Erythroblast (primary cell): ENCODE results near the gene IKBKG.
"Not testable (repeated sequence)": the region's sequence is repeated elsewhere in the genome, so short reads cannot be mapped to it uniquely, and the experiment has no call there.

Experiments
- DNase-seq, 2 experiments: peaks; one replicate each; lab custom pipeline; 2025; lab: John Stamatoyannopoulos, UW
- GATA1 ChIP-seq: IDR thresholded peaks from 2 replicates; pipeline ENCODE4 v1.6.1; 2011; ENCODE audit warnings: low read depth, mild to moderate bottlenecking, control low read depth, low read length, moderate library complexity
- POLR2A ChIP-seq: IDR thresholded peaks from 2 replicates; pipeline ENCODE4 v1.6.1; 2011; ENCODE audit warnings: mild to moderate bottlenecking, low read length

Gene IKBKG

GRCh38 chrX:154534526-154535322, 12.7 kb upstream of the IKBKG start:
- no peak for TF ChIP-seq GATA1
- no peak for TF ChIP-seq POLR2A
- peak; percentile 85 to 92 for DNase-seq

GRCh38 chrX:154535892-154536291, 11.5 kb upstream of the IKBKG start:
- DNase-seq, result no peak
- TF ChIP-seq POLR2A (no peak), GATA1 (no peak)

- no peak for DNase-seq
- no peak for TF ChIP-seq GATA1
These were observed 8.3 kb upstream of the IKBKG start for GRCh38 chrX:154539077-154539476.

- DNase-seq, result not testable (repeated sequence)
These were observed 7.1 kb upstream of the IKBKG start for GRCh38 chrX:154540365-154540764.

GRCh38 chrX:154540897-154541535, 6.4 kb upstream of the IKBKG start:
- no peak for TF ChIP-seq GATA1
- no peak for TF ChIP-seq POLR2A
- no peak for DNase-seq

- no peak for TF ChIP-seq GATA1
- TF ChIP-seq POLR2A, result no peak
- no peak for DNase-seq
These were observed 5.9 kb upstream of the IKBKG start for GRCh38 chrX:154541589-154541895.

- TF ChIP-seq GATA1 (no peak), POLR2A (no peak)
- peak; percentile 95 to 96 for DNase-seq
These were observed 5.3 kb upstream of the IKBKG start for GRCh38 chrX:154541896-154542722.

- peak; percentile 40 for TF ChIP-seq POLR2A
- TF ChIP-seq GATA1, result no peak
- peak; percentile 60 to 66 for DNase-seq
These were observed 4.5 kb upstream of the IKBKG start for GRCh38 chrX:154542723-154543424.

- DNase-seq, result no peak
- TF ChIP-seq POLR2A, result no peak
- no peak for TF ChIP-seq GATA1
These were observed 1.6 kb upstream of the IKBKG start for GRCh38 chrX:154545673-154546274.

GRCh38 chrX:154546354-154547244, 821 bp upstream of the IKBKG start, which contains the start of gene G6PD:
G6PD (minus strand) TSS chrX:154546846; CDS start chrX:154546155, 691 bp downstream.
- TF ChIP-seq POLR2A (peak; percentile 57), GATA1 (no peak)
- peak; percentile 88 to 93 for DNase-seq

- DNase-seq, result no peak
- no peak for TF ChIP-seq GATA1
- no peak for TF ChIP-seq POLR2A
These were observed 552 bp downstream of the IKBKG start for GRCh38 chrX:154548028-154548316.

- TF ChIP-seq POLR2A, result no peak
- no peak for TF ChIP-seq GATA1
- no peak for DNase-seq
These were observed 2.3 kb downstream of the IKBKG start for GRCh38 chrX:154549766-154550165.

- DNase-seq, result not testable (repeated sequence)
These were observed 4.8 kb downstream of the IKBKG start for GRCh38 chrX:154552112-154552806.

GRCh38 chrX:154558060-154558690, 10.8 kb downstream of the IKBKG start:
- not testable (repeated sequence) for DNase-seq

GRCh38 chrX:154558896-154559295, 11.5 kb downstream of the IKBKG start:
- DNase-seq, result not testable (repeated sequence)

- DNase-seq, result not testable (repeated sequence)
These were observed 12.9 kb downstream of the IKBKG start for GRCh38 chrX:154560326-154560725.

- not testable (repeated sequence) for DNase-seq
These were observed 14.9 kb downstream of the IKBKG start for GRCh38 chrX:154562295-154562694.
